ENCODE measurements around the gene PRSS38. TPM values are rescaled to one million over a fixed set of nuclear protein-coding genes. Genes with fewer than 3 reads are reported as not detected.

Gene PRSS38
- total RNA-seq, 1 experiment from 2014 or later: not detected

- DNase-seq (ENCODE audit: low read depth, low spot score) (no peak), ATAC-seq (no peak)
- ChIA-PET CTCF (no interaction called here), POLR2A (no interaction called here)
- H3K9me3 ChIP-seq (ENCODE audit: control insufficient read depth, insufficient read depth, low read depth, low read length): no peaks in the 10 kb centered on the region
- 0 out of 2 replicates have a peak, but pooled peaks cover 3% of the 10 kb centered on the region for H3K36me3 ChIP-seq (ENCODE audit: control insufficient read depth, insufficient read depth, low read length)
- BruUV-seq (replicated peaks): no TSS peak
- H3K4me3 ChIP-seq (ENCODE audit: low read depth in 2 of 2, low read length in 2 of 2): no peak overlapping the region
- no peak overlapping the region for H3K27ac ChIP-seq (ENCODE audit: low read length)
- intact Hi-C loops (cut with micrococcal nuclease; ENCODE audit: unreplicated experiment): no loop called here
- in situ Hi-C loops (cut with HindIII; ENCODE audit: low pct_unique_long_range_greater_than_20kb, low sequenced_read_pairs): no loop called here
- no peaks in the 10 kb centered on the region for H3K27me3 ChIP-seq (ENCODE audit: control insufficient read depth, insufficient read depth, low read length)
- TF ChIP-seq TCF7L2 (IDR thresholded peaks at IDR 0.05; ENCODE audit: low read depth, low read length) (no peak), SIN3A (IDR thresholded peaks at IDR 0.05; ENCODE audit: borderline replicate concordance, insufficient read depth, low read depth, low read length) (no peak), CTCF (IDR thresholded peaks at IDR 0.05) (no peak), POLR2AphosphoS5 (IDR thresholded peaks at IDR 0.05; ENCODE audit: low read depth, low read length) (no peak)
- TF ChIP-seq, protein P1, sequence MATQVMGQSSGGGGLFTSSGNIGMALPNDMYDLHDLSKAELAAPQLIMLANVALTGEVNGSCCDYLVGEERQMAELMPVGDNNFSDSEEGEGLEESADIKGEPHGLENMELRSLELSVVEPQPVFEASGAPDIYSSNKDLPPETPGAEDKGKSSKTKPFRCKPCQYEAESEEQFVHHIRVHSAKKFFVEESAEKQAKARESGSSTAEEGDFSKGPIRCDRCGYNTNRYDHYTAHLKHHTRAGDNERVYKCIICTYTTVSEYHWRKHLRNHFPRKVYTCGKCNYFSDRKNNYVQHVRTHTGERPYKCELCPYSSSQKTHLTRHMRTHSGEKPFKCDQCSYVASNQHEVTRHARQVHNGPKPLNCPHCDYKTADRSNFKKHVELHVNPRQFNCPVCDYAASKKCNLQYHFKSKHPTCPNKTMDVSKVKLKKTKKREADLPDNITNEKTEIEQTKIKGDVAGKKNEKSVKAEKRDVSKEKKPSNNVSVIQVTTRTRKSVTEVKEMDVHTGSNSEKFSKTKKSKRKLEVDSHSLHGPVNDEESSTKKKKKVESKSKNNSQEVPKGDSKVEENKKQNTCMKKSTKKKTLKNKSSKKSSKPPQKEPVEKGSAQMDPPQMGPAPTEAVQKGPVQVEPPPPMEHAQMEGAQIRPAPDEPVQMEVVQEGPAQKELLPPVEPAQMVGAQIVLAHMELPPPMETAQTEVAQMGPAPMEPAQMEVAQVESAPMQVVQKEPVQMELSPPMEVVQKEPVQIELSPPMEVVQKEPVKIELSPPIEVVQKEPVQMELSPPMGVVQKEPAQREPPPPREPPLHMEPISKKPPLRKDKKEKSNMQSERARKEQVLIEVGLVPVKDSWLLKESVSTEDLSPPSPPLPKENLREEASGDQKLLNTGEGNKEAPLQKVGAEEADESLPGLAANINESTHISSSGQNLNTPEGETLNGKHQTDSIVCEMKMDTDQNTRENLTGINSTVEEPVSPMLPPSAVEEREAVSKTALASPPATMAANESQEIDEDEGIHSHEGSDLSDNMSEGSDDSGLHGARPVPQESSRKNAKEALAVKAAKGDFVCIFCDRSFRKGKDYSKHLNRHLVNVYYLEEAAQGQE (IDR thresholded peaks at IDR 0.05; ENCODE audit: insufficient read depth in 1 of 2, low read depth in 2 of 2, low read length in 1 of 2): no peak
- no peaks in the 10 kb centered on the region for H3K4me1 ChIP-seq (ENCODE audit: control insufficient read depth, insufficient read depth, low read length)
These were observed 35.8 kb upstream of the PRSS38 start for GRCh38 chr1:227779685-227780084.

DNA sequence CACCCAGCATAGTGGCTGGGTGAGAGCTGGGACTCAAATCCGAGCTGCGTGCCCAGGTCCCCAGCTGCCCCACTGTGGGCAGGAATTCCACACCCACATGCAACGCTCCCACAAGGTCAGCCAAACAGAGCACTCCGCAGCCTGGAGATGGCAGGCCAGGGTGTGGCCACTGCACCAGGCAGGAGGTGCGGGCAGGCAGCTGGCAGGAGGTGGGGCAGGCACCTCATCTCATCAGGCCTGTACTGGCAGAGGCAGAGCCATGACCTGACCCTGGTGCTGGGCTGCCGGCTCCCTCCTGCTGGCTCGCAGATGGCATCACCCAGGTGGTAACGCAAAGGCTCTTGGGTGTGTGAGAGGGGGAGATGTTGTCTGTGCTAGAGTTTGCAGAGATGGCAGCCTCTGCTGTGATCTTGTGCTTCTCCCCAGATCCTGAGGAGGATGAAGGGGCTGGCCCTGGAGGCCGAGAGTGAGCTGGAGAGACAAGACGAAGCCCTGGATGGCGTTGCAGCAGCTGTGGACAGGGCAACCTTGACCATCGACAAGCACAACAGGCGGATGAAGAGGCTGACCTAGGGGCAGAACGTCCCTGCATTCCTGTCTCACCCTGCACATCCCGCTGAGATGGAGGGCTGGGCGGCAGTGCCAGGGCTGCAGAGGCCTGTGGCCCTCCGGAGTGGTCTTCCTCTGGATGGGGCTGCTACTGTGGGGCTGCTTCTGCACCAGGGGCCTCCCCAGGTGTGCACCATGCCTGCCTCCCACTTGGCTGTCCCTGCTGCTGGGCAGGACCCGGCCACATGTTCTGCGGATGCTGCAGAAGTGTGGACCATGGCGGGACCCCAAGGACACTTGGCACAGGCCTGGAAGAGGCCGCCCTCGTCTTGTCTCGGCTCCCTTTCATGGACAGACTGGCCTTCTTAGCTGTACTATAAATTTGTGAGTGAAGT is 35.1 kb upstream of the PRSS38 start:
- H3K9me3 ChIP-seq (ENCODE audit: control insufficient read depth, insufficient read depth, low read depth, low read length): no peaks in the 10 kb centered on the region
- H3K4me1 ChIP-seq (ENCODE audit: control insufficient read depth, insufficient read depth, low read length): no peaks in the 10 kb centered on the region
- H3K27me3 ChIP-seq (ENCODE audit: control insufficient read depth, insufficient read depth, low read length): no peaks in the 10 kb centered on the region
- peak; percentile 22; the same call in 1 of the 2 replicates for ATAC-seq
- ChIA-PET CTCF (no interaction called here), POLR2A (no interaction called here)
- BruUV-seq (replicated peaks): no TSS peak
- no peak for TF ChIP-seq SIN3A (IDR thresholded peaks at IDR 0.05; ENCODE audit: borderline replicate concordance, insufficient read depth, low read depth, low read length)
- TF ChIP-seq, protein P1 (IDR thresholded peaks at IDR 0.05; ENCODE audit: insufficient read depth in 1 of 2, low read depth in 2 of 2, low read length in 1 of 2): no peak
- TF ChIP-seq TCF7L2 (IDR thresholded peaks at IDR 0.05; ENCODE audit: low read depth, low read length): no peak
- no peak for TF ChIP-seq POLR2AphosphoS5 (IDR thresholded peaks at IDR 0.05; ENCODE audit: low read depth, low read length)
- no peak for TF ChIP-seq CTCF (IDR thresholded peaks at IDR 0.05)
- H3K4me3 ChIP-seq (ENCODE audit: low read depth in 2 of 2, low read length in 2 of 2): no peak overlapping the region
- intact Hi-C loops (cut with micrococcal nuclease; ENCODE audit: unreplicated experiment) (no loop called here), in situ Hi-C loops (cut with HindIII; ENCODE audit: low pct_unique_long_range_greater_than_20kb, low sequenced_read_pairs) (no loop called here)
- H3K36me3 ChIP-seq (ENCODE audit: control insufficient read depth, insufficient read depth, low read length): 0 out of 2 replicates have a peak, but pooled peaks cover 3% of the 10 kb centered on the region
- H3K27ac ChIP-seq (ENCODE audit: low read length): no peak overlapping the region
- DNase-seq (ENCODE audit: low read depth, low spot score): no peak
